NOMO-1 treated with DMSO at 0.1 percent for 48 hours (cell line): ENCODE data around the gene DGLUCY.
"Not testable (repeated sequence)": the region's sequence is repeated elsewhere in the genome, so short reads cannot be mapped to it uniquely, and the experiment has no call there.

Experiments used
- DNase-seq: peaks from one replicate; lab custom pipeline; 2025; ENCODE audit not compliant: unreplicated experiment; lab: John Stamatoyannopoulos, UW

The DGLUCY gene

DNA sequence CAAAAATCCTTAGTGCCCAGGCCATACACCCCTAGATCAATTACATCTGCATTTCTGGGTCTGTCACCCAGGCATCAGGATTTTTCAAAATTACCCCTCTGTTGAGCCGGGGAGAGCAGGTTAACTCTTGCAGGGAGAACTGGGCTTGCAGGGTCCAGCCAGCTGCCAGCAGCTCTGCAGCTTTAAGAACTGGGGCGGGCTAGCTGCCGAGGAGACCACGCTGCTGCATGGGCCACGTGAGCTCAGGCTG, at the start of gene DGLUCY:
Gene DGLUCY (plus strand): TSS at position 245 of the 250 bp plus-strand sequence. CDS start 46,222 bp downstream, outside the sequence.
- DNase-seq: peak; percentile 75

DNA sequence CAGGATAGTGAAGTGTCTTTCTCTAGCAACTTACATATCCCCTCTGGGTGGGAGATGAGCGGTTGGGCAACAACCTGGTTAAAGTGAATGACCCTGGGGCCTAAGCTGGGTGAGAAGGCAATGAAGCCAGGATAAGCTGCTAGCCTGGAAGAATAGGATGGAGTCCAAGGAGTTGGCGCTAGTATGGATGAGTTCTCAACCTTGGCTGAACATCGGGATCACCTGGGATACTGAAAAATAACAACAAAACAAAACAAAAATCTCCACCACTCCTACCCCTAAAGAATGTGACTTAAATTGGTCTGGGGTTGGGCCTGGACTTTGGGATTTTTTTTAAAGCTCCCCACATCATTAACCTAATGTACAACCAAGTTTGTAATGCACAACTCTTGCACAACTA, 48.6 kb upstream of the DGLUCY start:
- no peak for DNase-seq

DNA sequence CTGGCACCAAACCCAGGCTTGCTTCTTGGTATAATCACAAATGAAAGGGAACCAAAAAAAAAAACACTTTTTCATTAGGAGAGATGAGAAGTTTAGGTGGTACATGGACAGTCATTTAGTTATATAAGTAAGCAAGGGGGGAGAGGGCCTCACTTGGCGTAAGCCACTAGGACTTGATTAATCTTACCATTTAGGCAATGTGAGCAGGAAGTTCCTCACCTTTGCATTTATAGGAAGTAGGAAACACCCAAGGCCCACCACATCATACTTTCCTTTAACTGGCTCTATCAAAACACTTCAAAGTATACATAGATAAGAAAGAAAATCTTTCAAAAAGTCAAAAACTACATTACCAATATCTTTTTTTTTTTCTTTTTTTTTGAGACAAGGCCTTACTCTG, 46.7 kb upstream of the DGLUCY start:
- no peak for DNase-seq

- no peak for DNase-seq
Observed at GRCh38 chr14:91068642-91069041, 45.2 kb upstream of the DGLUCY start.

- no peak for DNase-seq
Observed at GRCh38 chr14:91070572-91070971, 43.3 kb upstream of the DGLUCY start.

- no peak for DNase-seq
Observed at GRCh38 chr14:91075553-91075952, 38.3 kb upstream of the DGLUCY start.

- no peak for DNase-seq
Observed at GRCh38 chr14:91078095-91078737, 35.7 kb upstream of the DGLUCY start.

DNA sequence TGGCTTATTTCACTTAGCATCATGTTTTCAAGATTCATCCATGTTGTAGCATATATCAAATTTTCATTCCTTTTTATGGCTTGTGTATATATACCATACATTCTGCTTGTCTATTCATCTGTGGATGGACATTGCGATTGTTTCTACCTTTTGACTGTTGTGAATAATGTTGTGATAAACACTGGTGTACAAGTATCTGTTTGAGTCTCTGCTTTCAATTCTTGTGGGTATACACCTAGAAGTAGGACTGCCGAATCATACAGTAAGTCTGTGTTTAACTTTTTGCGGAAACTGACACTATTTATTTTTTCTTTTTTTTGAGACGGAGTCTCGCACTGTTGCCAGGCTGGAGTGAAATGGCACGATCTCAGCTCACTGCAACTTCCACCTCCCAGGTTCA, 33.8 kb upstream of the DGLUCY start:
- no peak for DNase-seq

- no peak for DNase-seq
Observed at GRCh38 chr14:91082282-91082681, 31.6 kb upstream of the DGLUCY start.

DNA sequence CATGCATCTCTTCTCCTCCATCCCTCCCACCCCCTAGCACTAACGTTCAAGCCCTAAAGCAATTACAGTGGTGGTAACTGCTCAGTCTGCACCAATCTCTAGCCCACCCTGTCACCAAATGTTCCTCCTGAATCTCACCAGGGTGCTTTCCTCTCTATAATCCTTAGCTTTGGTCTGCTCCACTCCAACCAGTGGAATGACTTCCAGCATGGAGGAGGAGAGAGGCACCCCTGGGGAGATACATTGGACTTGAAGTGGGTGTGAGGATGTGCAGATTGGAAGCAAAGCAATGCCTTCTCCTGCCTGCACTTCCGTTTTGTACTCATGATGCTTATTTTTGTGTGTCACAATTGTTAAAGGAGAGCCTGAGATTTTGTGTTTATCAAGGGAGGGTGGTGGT, 29.4 kb upstream of the DGLUCY start:
- no peak for DNase-seq

DNA sequence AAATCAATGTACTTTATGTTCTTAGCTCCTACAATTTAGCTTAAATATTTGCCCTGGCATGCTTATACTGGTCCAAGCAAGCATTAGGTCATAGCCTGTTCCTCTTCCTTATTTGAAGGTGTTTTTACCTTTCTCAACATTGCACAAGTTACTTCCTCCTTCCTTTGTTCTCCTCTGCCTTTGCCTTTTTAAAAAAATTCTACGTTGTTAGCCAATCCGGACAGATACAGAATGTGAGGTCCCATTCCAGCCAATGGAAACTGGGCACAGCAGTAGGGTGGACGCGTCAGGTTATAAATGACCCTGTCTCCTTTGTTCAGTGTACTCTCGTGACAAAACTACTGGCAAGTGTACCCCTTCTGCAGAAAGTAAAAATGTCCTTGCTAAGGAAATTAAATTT, 26.4 kb upstream of the DGLUCY start:
- not testable (repeated sequence) for DNase-seq

- DNase-seq: no peak
Observed at GRCh38 chr14:91088585-91089235, 25.2 kb upstream of the DGLUCY start.

- DNase-seq: no peak
Observed at GRCh38 chr14:91089958-91090535, 23.8 kb upstream of the DGLUCY start.

DNA sequence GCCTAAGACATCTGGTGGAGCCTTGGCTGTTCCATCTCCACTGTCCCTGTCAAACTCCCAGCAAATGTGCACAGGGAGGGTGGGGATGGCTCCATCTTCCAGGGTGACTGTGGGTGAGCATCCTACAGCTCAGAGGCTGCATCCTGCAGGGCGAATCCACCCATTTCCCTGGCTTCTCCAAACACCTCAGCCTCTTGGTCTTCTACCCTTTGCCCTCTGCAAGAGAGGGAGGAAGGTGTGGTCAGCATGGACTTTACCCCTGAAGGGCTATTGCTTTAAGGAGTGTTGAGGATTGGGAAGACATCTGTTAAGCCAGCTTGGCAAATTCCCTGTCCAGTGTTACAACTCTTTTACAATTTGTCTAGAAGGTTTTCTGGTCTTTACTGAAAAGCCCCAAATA, 23.1 kb upstream of the DGLUCY start:
- no peak for DNase-seq

DNA sequence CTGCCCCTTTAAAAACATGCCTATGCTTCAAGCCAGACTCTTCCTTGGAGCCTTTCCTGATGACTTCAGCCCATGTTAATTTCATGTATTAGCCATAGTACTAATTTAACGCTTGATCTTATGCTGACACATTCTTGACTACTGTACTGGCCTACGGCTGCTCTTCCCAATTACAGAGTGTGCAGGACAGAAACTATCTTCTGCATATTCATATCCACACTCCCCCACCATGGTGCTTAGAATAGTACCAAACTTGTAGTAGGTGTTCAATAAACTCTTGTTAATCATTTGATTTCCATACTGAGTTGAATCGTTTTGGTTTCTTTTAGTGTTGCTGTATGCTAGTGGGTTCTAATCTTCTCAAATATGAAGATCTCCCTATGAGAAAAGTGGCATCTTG, 21.8 kb upstream of the DGLUCY start:
- DNase-seq: no peak

- not testable (repeated sequence) for DNase-seq
Observed at GRCh38 chr14:91093743-91094472, 20.0 kb upstream of the DGLUCY start.

GRCh38 chr14:91094772-91095171, 19.1 kb upstream of the DGLUCY start:
- no peak for DNase-seq

- DNase-seq: no peak
Observed at GRCh38 chr14:91095178-91095577, 18.7 kb upstream of the DGLUCY start.

- DNase-seq: not testable (repeated sequence)
Observed at GRCh38 chr14:91097657-91098056, 16.2 kb upstream of the DGLUCY start.

GRCh38 chr14:91098591-91098990, 15.3 kb upstream of the DGLUCY start:
- DNase-seq: no peak

DNA sequence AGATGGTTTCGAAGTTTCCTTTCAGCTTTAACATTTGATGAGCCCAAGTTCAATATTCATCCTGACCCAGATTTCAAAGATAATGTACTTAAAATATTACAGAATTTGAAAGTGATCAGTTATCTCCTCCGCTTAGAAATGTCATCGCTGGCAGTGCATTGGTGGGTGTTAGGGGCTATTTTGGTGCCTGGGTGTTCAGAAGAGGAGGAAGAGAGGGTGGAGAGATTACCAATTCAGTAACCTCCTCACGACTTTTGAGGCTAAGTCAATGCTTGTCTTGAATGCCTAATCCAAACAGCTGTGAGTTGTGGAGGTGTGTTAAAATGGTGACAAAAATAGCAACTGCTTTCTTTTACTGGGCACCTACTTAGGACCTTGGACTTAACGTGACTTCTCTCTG, 13.8 kb upstream of the DGLUCY start:
- no peak for DNase-seq

GRCh38 chr14:91103116-91103515, 10.8 kb upstream of the DGLUCY start:
- DNase-seq: no peak
